ENCODE data around the gene FPR1.

GRCh38 chr19:51710163-51710562, 41.5 kb downstream of the FPR1 start:
- TF ChIP-seq POLR2A (IDR thresholded peaks at IDR 0.05; ENCODE audit: low read depth, low read length) (no peak), POLR2AphosphoS5 (IDR thresholded peaks at IDR 0.05; ENCODE audit: low read depth, low read length) (no peak)
